ENCODE results near the gene ARL8A. TPM values are rescaled to one million over a fixed set of nuclear protein-coding genes. Genes with fewer than 3 reads are reported as not detected.

The ARL8A gene
- total and polyA plus RNA-seq, 2 experiments from 2014 or later, result 30.3 to 32.7 TPM

- Mint-ChIP-seq H3K4me3 (no peak overlapping the region), H3K36me3 (ENCODE audit: low read depth) (no peaks in the 10 kb centered on the region; the same call in 2 of the 3 replicates), H3K27ac (no peak overlapping the region), H3K27me3 (ENCODE audit: insufficient read depth, low read depth, poor library complexity) (peaks cover 13% of the 10 kb centered on the region), H3K4me1 (peaks cover 10% of the 10 kb centered on the region), H3K9me3 (no peaks in the 10 kb centered on the region; the same call in 2 of the 3 replicates)
- no peaks in the 10 kb centered on the region for H3F3A ChIP-seq (replicated peaks; ENCODE audit: low read depth)
- H3K4me2 ChIP-seq, result no peak overlapping the region
- no peaks in the 10 kb centered on the region for H4K20me1 ChIP-seq (replicated peaks; ENCODE audit: insufficient read depth)
- ATAC-seq, result no peak
- H3K27me3 ChIP-seq (ENCODE audit: insufficient read depth), result no peaks in the 10 kb centered on the region
- H3K9me2 ChIP-seq (ENCODE audit: insufficient read depth), result no peaks in the 10 kb centered on the region
- no peak for DNase-seq (ENCODE audit: low spot score)
- H3K79me2 ChIP-seq (replicated peaks; ENCODE audit: insufficient read depth), result no peaks in the 10 kb centered on the region
- H2AFZ ChIP-seq, result no peak overlapping the region
- no peak overlapping the region for H3K4me3 ChIP-seq
- no peak overlapping the region for H3K27ac ChIP-seq (ENCODE audit: low read depth)
- TF ChIP-seq CREB1 (CRISPR knock-in tag; IDR thresholded peaks at IDR 0.05; ENCODE audit: low read depth) (no peak), POLR2AphosphoS5 (IDR thresholded peaks at IDR 0.05; ENCODE audit: low read depth) (no peak), JUNB (IDR thresholded peaks at IDR 0.05; ENCODE audit: unreplicated experiment) (no peak), EZH2 (IDR thresholded peaks at IDR 0.05; ENCODE audit: low read depth, unreplicated experiment) (no peak), REST (IDR thresholded peaks at IDR 0.05; ENCODE audit: unreplicated experiment) (no peak), ZNF331 (CRISPR knock-in tag; IDR thresholded peaks at IDR 0.05; ENCODE audit: low read depth) (no peak), EZH2phosphoT487 (IDR thresholded peaks at IDR 0.05; ENCODE audit: unreplicated experiment) (no peak), NANOG (IDR thresholded peaks at IDR 0.05; ENCODE audit: borderline replicate concordance) (no peak), ETS1 (IDR thresholded peaks at IDR 0.05) (no peak), ZNF462 (CRISPR knock-in tag; IDR thresholded peaks at IDR 0.05) (no peak), STAT1 (IDR thresholded peaks at IDR 0.05; ENCODE audit: unreplicated experiment) (no peak)
- H3K4me1 ChIP-seq (ENCODE audit: insufficient read depth), result no peaks in the 10 kb centered on the region
- no peaks in the 10 kb centered on the region for H3K36me3 ChIP-seq (ENCODE audit: insufficient read depth)
These were observed 20.4 kb downstream of the ARL8A start for GRCh38 chr1:202124142-202124541.
